Activated T-helper 1 cell treated with anti-CD3 and anti-CD28 coated beads, Interleukin-12 subunit alpha, Interleukin-12 subunit beta, Interleukin-2, Interleukin-4 antibody, amounts not matched to agents 30 ng/mL and 10 ng/mL and 1 ng/mL, durations not matched to agents 14 hours and 24 hours and 36 hours (primary cell): Measurements from ENCODE around the gene IL4R. TPM values are rescaled to one million over a fixed set of nuclear protein-coding genes. Genes with fewer than 3 reads are reported as not detected.
A peak's percentile ranks its signal among the peaks of the same experiment; 100 is the strongest.
"Not testable (repeated sequence)": the region's sequence is repeated elsewhere in the genome, so short reads cannot be mapped to it uniquely, and the experiment has no call there.

Experiments
- DNase-seq: peaks from one replicate; pipeline ENCODE4 v3.0.0; 2021; ENCODE audit warnings: low spot score
- H3K27ac Mint-ChIP-seq: one replicate; pipeline ENCODE4 v1.8.0; 2021; ENCODE audit warnings: mild to moderate bottlenecking, mixed read lengths
- H3K27me3 Mint-ChIP-seq: one replicate; pipeline ENCODE4 v1.8.0; 2022; ENCODE audit warnings: mild to moderate bottlenecking, moderate library complexity, mixed read lengths; ENCODE audit not compliant: insufficient read depth
- H3K36me3 Mint-ChIP-seq: one replicate; pipeline ENCODE4 v1.8.0; 2021; ENCODE audit warnings: low read depth, mixed read lengths
- H3K4me1 Mint-ChIP-seq: one replicate; pipeline ENCODE4 v1.8.0; 2021; ENCODE audit warnings: low read depth, mixed read lengths
- H3K4me3 Mint-ChIP-seq: one replicate; pipeline ENCODE4 v1.8.0; 2021; ENCODE audit warnings: mild to moderate bottlenecking, moderate library complexity, mixed read lengths
- H3K9me3 Mint-ChIP-seq: one replicate; pipeline ENCODE4 v1.8.0; 2021; ENCODE audit warnings: mixed read lengths
- intact Hi-C: fragments of 100-400 bp; cut with micrococcal nuclease; formaldehyde crosslinking; loops from one replicate; pipeline ENCODE4 v1.15.1; 2024
- total RNA-seq: library from RNA; stranded (reverse); gene quantifications from 2 replicates; pipeline ENCODE4 v1.2.3, GENCODE V29; 2022

Gene IL4R
- total RNA-seq, 1 donor from 2014 or later = 320 TPM

- H3K27ac Mint-ChIP-seq = peak overlapping the region; percentile 64
- H3K4me1 Mint-ChIP-seq = peaks cover 84% of the 10 kb centered on the region
- intact Hi-C loops = loop anchor here (10.0 kb wide), 1 partner anchor 414 kb away; no protein-coding TSS in a partner anchor
- DNase-seq = no peak
- peak overlapping the region; percentile 52 for H3K4me3 Mint-ChIP-seq
- no peaks in the 10 kb centered on the region for H3K9me3 Mint-ChIP-seq
- no peaks in the 10 kb centered on the region for H3K27me3 Mint-ChIP-seq
- H3K36me3 Mint-ChIP-seq = peaks cover 64% of the 10 kb centered on the region
Measured at GRCh38 chr16:27321013-27321915, 7.5 kb downstream of the IL4R start.

GRCh38 chr16:27322858-27323780 lies 9.3 kb downstream of the IL4R start:
- H3K27ac Mint-ChIP-seq = peak overlapping the region; percentile 69
- peaks cover 57% of the 10 kb centered on the region for H3K36me3 Mint-ChIP-seq
- H3K4me1 Mint-ChIP-seq = peaks cover 86% of the 10 kb centered on the region
- H3K9me3 Mint-ChIP-seq = no peaks in the 10 kb centered on the region
- H3K4me3 Mint-ChIP-seq = peak overlapping the region; percentile 53
- intact Hi-C loops = loop anchor here (10.0 kb wide), 1 partner anchor 412 kb away; no protein-coding TSS in a partner anchor
- no peaks in the 10 kb centered on the region for H3K27me3 Mint-ChIP-seq
- no peak for DNase-seq

GRCh38 chr16:27323781-27324561 lies 10.2 kb downstream of the IL4R start:
- peak overlapping the region; percentile 63 for H3K27ac Mint-ChIP-seq
- peaks cover 83% of the 10 kb centered on the region for H3K4me1 Mint-ChIP-seq
- DNase-seq = no peak
- intact Hi-C loops = loop anchor here (10.0 kb wide), 1 partner anchor 411 kb away; no protein-coding TSS in a partner anchor
- peaks cover 54% of the 10 kb centered on the region for H3K36me3 Mint-ChIP-seq
- no peaks in the 10 kb centered on the region for H3K9me3 Mint-ChIP-seq
- no peak overlapping the region for H3K4me3 Mint-ChIP-seq
- no peaks in the 10 kb centered on the region for H3K27me3 Mint-ChIP-seq

GRCh38 chr16:27324851-27325301 lies 11.1 kb downstream of the IL4R start:
- peak overlapping the region; percentile 90 for H3K27ac Mint-ChIP-seq
- no peaks in the 10 kb centered on the region for H3K27me3 Mint-ChIP-seq
- H3K9me3 Mint-ChIP-seq = no peaks in the 10 kb centered on the region
- peaks cover 55% of the 10 kb centered on the region for H3K36me3 Mint-ChIP-seq
- no peak overlapping the region for H3K4me3 Mint-ChIP-seq
- H3K4me1 Mint-ChIP-seq = peaks cover 83% of the 10 kb centered on the region
- intact Hi-C loops = loop anchor here (10.0 kb wide), 1 partner anchor 410 kb away; no protein-coding TSS in a partner anchor
- DNase-seq = no peak

GRCh38 chr16:27325736-27326135 lies 12.0 kb downstream of the IL4R start:
- H3K27ac Mint-ChIP-seq = peak overlapping the region; percentile 90
- peaks cover 77% of the 10 kb centered on the region for H3K4me1 Mint-ChIP-seq
- no peaks in the 10 kb centered on the region for H3K9me3 Mint-ChIP-seq
- peak overlapping the region; percentile 15 for H3K4me3 Mint-ChIP-seq
- DNase-seq = no peak
- intact Hi-C loops = loop anchor here (10.0 kb wide), 1 partner anchor 409 kb away; no protein-coding TSS in a partner anchor
- H3K27me3 Mint-ChIP-seq = no peaks in the 10 kb centered on the region
- H3K36me3 Mint-ChIP-seq = peaks cover 59% of the 10 kb centered on the region

- Mint-ChIP-seq H3K27ac (peak overlapping the region; percentile 90), H3K36me3 (peaks cover 60% of the 10 kb centered on the region), H3K27me3 (no peaks in the 10 kb centered on the region), H3K9me3 (no peaks in the 10 kb centered on the region), H3K4me1 (peaks cover 74% of the 10 kb centered on the region), H3K4me3 (peak overlapping the region; percentile 63)
- no peak for DNase-seq
- intact Hi-C loops = loop anchor here (10.0 kb wide), 1 partner anchor 409 kb away; no protein-coding TSS in a partner anchor
Measured at GRCh38 chr16:27326251-27326650, 12.5 kb downstream of the IL4R start.

GRCh38 chr16:27326738-27327585 lies 13.2 kb downstream of the IL4R start:
- intact Hi-C loops = loop anchor here (1.0 to 10.0 kb wide), 3 partner anchors 9 to 408 kb away; no protein-coding TSS in a partner anchor
- DNase-seq = no peak
- Mint-ChIP-seq H3K4me1 (peaks cover 68% of the 10 kb centered on the region), H3K27ac (peak overlapping the region; percentile 90), H3K36me3 (peaks cover 57% of the 10 kb centered on the region), H3K4me3 (peak overlapping the region; percentile 63), H3K9me3 (no peaks in the 10 kb centered on the region), H3K27me3 (no peaks in the 10 kb centered on the region)

GRCh38 chr16:27327586-27327915 lies 13.8 kb downstream of the IL4R start:
- Mint-ChIP-seq H3K36me3 (peaks cover 59% of the 10 kb centered on the region), H3K4me3 (peak overlapping the region; percentile 63), H3K27ac (peak overlapping the region; percentile 90), H3K27me3 (no peaks in the 10 kb centered on the region), H3K4me1 (peaks cover 68% of the 10 kb centered on the region), H3K9me3 (no peaks in the 10 kb centered on the region)
- no peak for DNase-seq
- intact Hi-C loops = loop anchor here (1.0 to 10.0 kb wide), 3 partner anchors 9 to 407 kb away; no protein-coding TSS in a partner anchor

- H3K4me3 Mint-ChIP-seq = no peak overlapping the region
- peaks cover 57% of the 10 kb centered on the region for H3K36me3 Mint-ChIP-seq
- H3K27me3 Mint-ChIP-seq = no peaks in the 10 kb centered on the region
- no peak for DNase-seq
- intact Hi-C loops = loop anchor here (10.0 kb wide), 1 partner anchor 406 kb away; no protein-coding TSS in a partner anchor
- no peaks in the 10 kb centered on the region for H3K9me3 Mint-ChIP-seq
- H3K27ac Mint-ChIP-seq = peak overlapping the region; percentile 68
- peaks cover 63% of the 10 kb centered on the region for H3K4me1 Mint-ChIP-seq
Measured at GRCh38 chr16:27328937-27329336, 15.2 kb downstream of the IL4R start.

GRCh38 chr16:27329376-27330079 lies 15.8 kb downstream of the IL4R start:
- intact Hi-C loops = loop anchor here (2.0 to 10.0 kb wide), 2 partner anchors 31 to 405 kb away; no protein-coding TSS in a partner anchor
- DNase-seq, H3K27me3 Mint-ChIP-seq, H3K9me3 Mint-ChIP-seq, H3K4me3 Mint-ChIP-seq: not testable (repeated sequence)
- Mint-ChIP-seq H3K27ac (peak overlapping the region; percentile 68), H3K4me1 (peaks cover 63% of the 10 kb centered on the region), H3K36me3 (peaks cover 59% of the 10 kb centered on the region)

- Mint-ChIP-seq H3K36me3 (peaks cover 66% of the 10 kb centered on the region), H3K4me1 (peaks cover 66% of the 10 kb centered on the region), H3K4me3 (no peak overlapping the region), H3K9me3 (no peaks in the 10 kb centered on the region), H3K27me3 (no peaks in the 10 kb centered on the region), H3K27ac (no peak overlapping the region)
- intact Hi-C loops = loop anchor here (2.0 kb wide), 1 partner anchor 30 kb away; no protein-coding TSS in a partner anchor
- no peak for DNase-seq
Measured at GRCh38 chr16:27330542-27330941, 16.8 kb downstream of the IL4R start.
